Suppressor macrophage (primary cell): Measurements from ENCODE around the gene STAT1.
A peak's percentile ranks its signal among the peaks of the same experiment; 100 is the strongest.

Experiments
- DNase-seq, 4 experiments: peaks; one replicate each; pipeline ENCODE4 v3.0.0-alpha.2; 2020 to 2022

STAT1 gene

GRCh38 chr2:190959911-190960788 lies 53.8 kb downstream of the STAT1 start:
- DNase-seq, result no peak

GRCh38 chr2:190953257-190953656 lies 60.7 kb downstream of the STAT1 start:
- no peak for DNase-seq

- DNase-seq, result no peak
Measured at GRCh38 chr2:190950566-190950991, 63.4 kb downstream of the STAT1 start.

GRCh38 chr2:190948671-190949070 lies 65.3 kb downstream of the STAT1 start:
- peak in 3 of 4 experiments; percentile 37 to 56 (median 38) for DNase-seq

GRCh38 chr2:190947711-190948251 lies 66.2 kb downstream of the STAT1 start:
- peak in 3 of 4 experiments; percentile 16 to 40 (median 34) for DNase-seq

- DNase-seq, result no peak
Measured at GRCh38 chr2:190947141-190947540, 66.8 kb downstream of the STAT1 start.

GRCh38 chr2:190943706-190944105 lies 70.3 kb downstream of the STAT1 start:
- DNase-seq, result no peak

GRCh38 chr2:190942697-190943096 lies 71.3 kb downstream of the STAT1 start:
- DNase-seq, result no peak

- DNase-seq, result no peak
Measured at GRCh38 chr2:190941571-190941970, 72.4 kb downstream of the STAT1 start.

GRCh38 chr2:190940454-190940853 lies 73.5 kb downstream of the STAT1 start:
- DNase-seq, result no peak

- DNase-seq, result no peak
Measured at GRCh38 chr2:190938771-190939335, 75.1 kb downstream of the STAT1 start.

GRCh38 chr2:190935054-190935453 lies 78.9 kb downstream of the STAT1 start:
- DNase-seq, result no peak

- no peak for DNase-seq
Measured at GRCh38 chr2:190933361-190933760, 80.6 kb downstream of the STAT1 start.

- no peak for DNase-seq
Measured at GRCh38 chr2:190932514-190932913, 81.5 kb downstream of the STAT1 start.

GRCh38 chr2:190930411-190930810 lies 83.6 kb downstream of the STAT1 start:
- no peak for DNase-seq

GRCh38 chr2:190929919-190930318 lies 84.1 kb downstream of the STAT1 start:
- peak in 3 of 4 experiments; percentile 6 to 34 (median 23) for DNase-seq

GRCh38 chr2:190927301-190927700 lies 86.7 kb downstream of the STAT1 start:
- DNase-seq, result no peak

- DNase-seq, result no peak
Measured at GRCh38 chr2:190922376-190922775, 91.6 kb downstream of the STAT1 start.

- no peak for DNase-seq
Measured at GRCh38 chr2:190920085-190920484, 93.9 kb downstream of the STAT1 start.
